Astrocyte (in vitro differentiated cells and primary cell): ENCODE data around the gene DNER. TPM values are rescaled to one million over a fixed set of nuclear protein-coding genes. Genes with fewer than 3 reads are reported as not detected.

Source experiments
- DNase-seq: peaks from one replicate; pipeline ENCODE4 v3.0.0-alpha.2; 2010; ENCODE audit warnings: low read depth
- FAIRE-seq: peaks from 2 replicates; lab custom pipeline; 2011; peaks lifted over from hg19 to GRCh38; lab: Jason Lieb, UNC
- H2AFZ ChIP-seq: 2 replicates; pipeline ENCODE4 v1.6.0; 2012; ENCODE audit warnings: low read depth, low read length, inconsistent platforms
- H3K27ac ChIP-seq: 2 replicates; pipeline ENCODE4 v1.5.1; 2011; ENCODE audit warnings: low read depth, low read length, inconsistent platforms
- H3K27me3 ChIP-seq: 2 replicates; pipeline ENCODE4 v1.6.0; 2011; ENCODE audit warnings: low read length, inconsistent platforms; ENCODE audit not compliant: insufficient read depth
- H3K36me3 ChIP-seq: 2 replicates; pipeline ENCODE4 v1.5.1; 2011; ENCODE audit warnings: low read length, inconsistent platforms; ENCODE audit not compliant: insufficient read depth
- H3K4me1 ChIP-seq: 2 replicates; pipeline ENCODE4 v1.5.1; 2011; ENCODE audit warnings: low read length, inconsistent platforms; ENCODE audit not compliant: insufficient read depth
- H3K4me2 ChIP-seq: 2 replicates; pipeline ENCODE4 v1.6.0; 2012; ENCODE audit warnings: low read length, inconsistent platforms
- H3K4me3 ChIP-seq: 2 replicates; pipeline ENCODE4 v1.5.1; 2011; ENCODE audit warnings: low read depth, mild to moderate bottlenecking, low read length, inconsistent platforms; ENCODE audit not compliant: insufficient read depth
- H3K79me2 ChIP-seq: 2 replicates; pipeline ENCODE4 v1.6.0; 2012; ENCODE audit warnings: mild to moderate bottlenecking, low read length, inconsistent platforms; ENCODE audit not compliant: insufficient read depth
- H3K9ac ChIP-seq: 2 replicates; pipeline ENCODE4 v1.6.0; 2012; ENCODE audit warnings: mild to moderate bottlenecking, low read length, inconsistent platforms
- H3K9me3 ChIP-seq: 2 replicates; pipeline ENCODE4 v1.5.1; 2012; ENCODE audit warnings: low read depth, mild to moderate bottlenecking, low read length, inconsistent platforms; ENCODE audit not compliant: insufficient read depth
- H4K20me1 ChIP-seq: 2 replicates; pipeline ENCODE4 v1.6.0; 2012; ENCODE audit warnings: low read length, inconsistent platforms; ENCODE audit not compliant: insufficient read depth
- H3K27ac Mint-ChIP-seq: one replicate; pipeline ENCODE4 v1.8.0; 2021; ENCODE audit warnings: mild to moderate bottlenecking, mixed read lengths; ENCODE audit not compliant: unreplicated experiment
- H3K27me3 Mint-ChIP-seq: one replicate; pipeline ENCODE4 v1.8.0; 2021; ENCODE audit warnings: low read depth, mixed read lengths; ENCODE audit not compliant: unreplicated experiment
- H3K36me3 Mint-ChIP-seq: one replicate; pipeline ENCODE4 v1.8.0; 2021; ENCODE audit warnings: low read depth, mixed read lengths; ENCODE audit not compliant: unreplicated experiment
- H3K4me1 Mint-ChIP-seq: one replicate; pipeline ENCODE4 v1.8.0; 2021; ENCODE audit warnings: low read depth, mixed read lengths; ENCODE audit not compliant: unreplicated experiment
- H3K4me3 Mint-ChIP-seq: one replicate; pipeline ENCODE4 v1.8.0; 2021; ENCODE audit warnings: mild to moderate bottlenecking, moderate library complexity, mixed read lengths; ENCODE audit not compliant: unreplicated experiment
- H3K9me3 Mint-ChIP-seq: one replicate; pipeline ENCODE4 v1.8.0; 2021; ENCODE audit warnings: mild to moderate bottlenecking, mixed read lengths; ENCODE audit not compliant: unreplicated experiment
- EZH2 ChIP-seq: IDR thresholded peaks from 2 replicates; pipeline ENCODE4 v1.6.1; 2012; ENCODE audit warnings: mild to moderate bottlenecking, low read length, inconsistent platforms; ENCODE audit not compliant: insufficient read depth
- total RNA-seq: library from RNA; stranded (reverse); gene quantifications from 2 replicates; pipeline ENCODE4 v1.2.1, GENCODE V29; 2021
- TF ChIP-seq, protein P1 (sequence below): IDR thresholded peaks from 2 replicates; pipeline ENCODE4 v1.5.1; 2011; ENCODE audit warnings: low read depth, mild to moderate bottlenecking, inconsistent platforms, low read length, moderate library complexity; ENCODE audit not compliant: insufficient read depth

Gene DNER
- total RNA-seq, 1 donor from 2014 or later, result 1.0 TPM

DNA sequence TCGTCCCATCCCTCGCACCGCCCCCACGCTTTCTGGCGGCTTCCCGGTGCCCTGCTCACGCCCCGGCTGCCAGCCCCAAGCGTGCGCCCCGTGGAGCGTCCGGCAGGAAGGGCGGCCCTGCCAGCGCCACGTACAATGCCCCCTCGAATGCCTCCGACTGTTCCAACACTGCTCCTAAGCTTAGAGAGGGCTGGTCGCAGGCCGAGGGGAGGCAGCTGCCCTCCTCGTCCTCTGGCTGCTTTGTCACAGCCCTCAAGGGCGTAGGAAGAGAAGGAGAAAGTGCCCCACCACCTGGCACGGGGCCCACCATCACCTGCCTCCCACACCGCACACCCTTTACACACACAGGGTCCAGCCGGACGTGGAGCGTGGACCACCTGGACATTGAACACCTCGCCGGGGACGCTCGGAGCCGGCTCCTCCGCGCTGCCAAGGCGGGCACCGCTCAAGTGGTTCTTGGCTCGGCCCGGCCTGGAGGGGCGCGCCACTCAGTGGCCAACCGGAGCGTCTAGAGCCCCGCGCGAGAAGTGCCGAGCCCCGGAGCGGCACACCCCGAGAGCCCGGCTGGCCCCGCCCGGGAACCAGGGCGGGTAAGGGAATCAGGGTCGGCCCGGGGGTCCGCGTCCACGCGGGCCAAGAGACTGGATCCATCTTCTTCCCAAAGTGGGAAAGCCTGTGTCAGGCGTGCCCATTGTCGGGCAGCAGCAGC lies 830 bp downstream of the DNER start:
- H3K36me3 Mint-ChIP-seq, result peaks cover 3% of the 10 kb centered on the region
- no peaks in the 10 kb centered on the region for H3K9me3 ChIP-seq
- H3K79me2 ChIP-seq, result no peaks in the 10 kb centered on the region
- H3K4me3 Mint-ChIP-seq, result peak overlapping the region; percentile 60
- peaks cover 44% of the 10 kb centered on the region for H3K27me3 ChIP-seq
- no peaks in the 10 kb centered on the region for H3K36me3 ChIP-seq
- H3K4me1 ChIP-seq, result peaks cover 13% of the 10 kb centered on the region
- no peaks in the 10 kb centered on the region for H3K9me3 Mint-ChIP-seq
- peak overlapping the region; percentile 90 for H3K4me2 ChIP-seq
- no peak overlapping the region for H3K27ac Mint-ChIP-seq
- TF ChIP-seq, protein P1, sequence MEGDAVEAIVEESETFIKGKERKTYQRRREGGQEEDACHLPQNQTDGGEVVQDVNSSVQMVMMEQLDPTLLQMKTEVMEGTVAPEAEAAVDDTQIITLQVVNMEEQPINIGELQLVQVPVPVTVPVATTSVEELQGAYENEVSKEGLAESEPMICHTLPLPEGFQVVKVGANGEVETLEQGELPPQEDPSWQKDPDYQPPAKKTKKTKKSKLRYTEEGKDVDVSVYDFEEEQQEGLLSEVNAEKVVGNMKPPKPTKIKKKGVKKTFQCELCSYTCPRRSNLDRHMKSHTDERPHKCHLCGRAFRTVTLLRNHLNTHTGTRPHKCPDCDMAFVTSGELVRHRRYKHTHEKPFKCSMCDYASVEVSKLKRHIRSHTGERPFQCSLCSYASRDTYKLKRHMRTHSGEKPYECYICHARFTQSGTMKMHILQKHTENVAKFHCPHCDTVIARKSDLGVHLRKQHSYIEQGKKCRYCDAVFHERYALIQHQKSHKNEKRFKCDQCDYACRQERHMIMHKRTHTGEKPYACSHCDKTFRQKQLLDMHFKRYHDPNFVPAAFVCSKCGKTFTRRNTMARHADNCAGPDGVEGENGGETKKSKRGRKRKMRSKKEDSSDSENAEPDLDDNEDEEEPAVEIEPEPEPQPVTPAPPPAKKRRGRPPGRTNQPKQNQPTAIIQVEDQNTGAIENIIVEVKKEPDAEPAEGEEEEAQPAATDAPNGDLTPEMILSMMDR, result no peak
- TF ChIP-seq EZH2, result peak; percentile 86
- H2AFZ ChIP-seq, result peak overlapping the region; percentile 70
- H3K4me3 ChIP-seq, result peak overlapping the region; percentile 57
- H3K27ac ChIP-seq, result no peak overlapping the region
- H3K4me1 Mint-ChIP-seq, result no peaks in the 10 kb centered on the region
- FAIRE-seq, result no peak
- no peaks in the 10 kb centered on the region for H4K20me1 ChIP-seq
- peak overlapping the region; percentile 38 for H3K9ac ChIP-seq
- H3K27me3 Mint-ChIP-seq, result peaks cover 68% of the 10 kb centered on the region
- no peak for DNase-seq

DNA sequence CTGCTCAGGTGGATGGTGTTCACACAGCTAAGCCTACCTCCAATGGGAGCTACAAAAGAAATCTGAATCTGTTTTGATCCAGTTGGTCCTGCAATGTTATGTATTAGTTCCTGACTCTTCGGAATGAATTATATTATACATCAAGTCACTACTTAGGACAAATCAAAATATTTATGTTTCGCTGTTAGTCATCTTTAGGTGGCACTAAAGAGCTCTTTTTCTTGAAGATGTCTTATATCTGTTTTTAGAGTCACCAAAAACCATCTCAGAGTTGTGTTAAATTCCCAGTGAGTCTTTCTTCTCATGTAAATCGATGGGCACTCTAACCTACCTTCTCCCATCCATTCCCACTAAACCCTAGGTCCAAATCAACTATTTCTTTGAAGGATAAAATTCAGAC lies 2.2 kb downstream of the DNER start:
- Mint-ChIP-seq H3K4me3 (no peak overlapping the region), H3K27ac (no peak overlapping the region), H3K27me3 (peaks cover 61% of the 10 kb centered on the region), H3K36me3 (no peaks in the 10 kb centered on the region), H3K4me1 (no peaks in the 10 kb centered on the region), H3K9me3 (no peaks in the 10 kb centered on the region)
- no peak overlapping the region for H3K27ac ChIP-seq
- no peaks in the 10 kb centered on the region for H3K9me3 ChIP-seq
- peaks cover 39% of the 10 kb centered on the region for H3K27me3 ChIP-seq
- H3K36me3 ChIP-seq, result no peaks in the 10 kb centered on the region
- H3K9ac ChIP-seq, result no peak overlapping the region
- no peak for TF ChIP-seq EZH2
- TF ChIP-seq, protein P1, result peak; percentile 3
- H3K4me2 ChIP-seq, result no peak overlapping the region
- H4K20me1 ChIP-seq, result no peaks in the 10 kb centered on the region
- H3K4me3 ChIP-seq, result no peak overlapping the region
- no peak overlapping the region for H2AFZ ChIP-seq
- H3K4me1 ChIP-seq, result peaks cover 13% of the 10 kb centered on the region
- no peak for DNase-seq
- no peak for FAIRE-seq
- no peaks in the 10 kb centered on the region for H3K79me2 ChIP-seq

DNA sequence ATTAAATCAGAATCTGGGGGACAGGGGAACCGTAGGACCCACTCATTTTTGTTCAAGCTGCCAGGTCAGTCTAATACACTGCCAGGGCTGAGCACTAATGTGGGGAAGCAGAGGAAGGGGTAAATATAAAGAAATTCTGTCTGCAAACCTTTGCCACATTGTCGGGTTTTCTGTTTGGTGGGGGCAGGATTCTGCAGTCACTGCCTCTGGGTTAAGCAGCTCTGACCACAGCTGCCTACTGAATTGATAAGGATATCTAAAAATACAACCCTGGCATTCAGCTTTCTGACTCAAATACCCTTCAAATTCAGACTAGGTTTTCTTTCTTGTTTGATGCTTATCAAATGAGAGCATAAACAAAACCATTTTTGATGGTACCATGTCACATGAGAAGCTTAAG lies 6.0 kb downstream of the DNER start:
- no peak for TF ChIP-seq EZH2
- no peak overlapping the region for H3K27ac ChIP-seq
- Mint-ChIP-seq H3K4me3 (no peak overlapping the region), H3K27ac (no peak overlapping the region), H3K27me3 (peaks cover 38% of the 10 kb centered on the region), H3K4me1 (no peaks in the 10 kb centered on the region), H3K9me3 (no peaks in the 10 kb centered on the region), H3K36me3 (no peaks in the 10 kb centered on the region)
- H3K27me3 ChIP-seq, result peaks cover 25% of the 10 kb centered on the region
- H4K20me1 ChIP-seq, result no peaks in the 10 kb centered on the region
- no peaks in the 10 kb centered on the region for H3K9me3 ChIP-seq
- H3K4me2 ChIP-seq, result no peak overlapping the region
- no peak overlapping the region for H3K4me3 ChIP-seq
- FAIRE-seq, result no peak
- no peak for DNase-seq
- no peaks in the 10 kb centered on the region for H3K79me2 ChIP-seq
- no peak overlapping the region for H2AFZ ChIP-seq
- H3K9ac ChIP-seq, result no peak overlapping the region
- no peaks in the 10 kb centered on the region for H3K36me3 ChIP-seq
- peaks cover 1% of the 10 kb centered on the region for H3K4me1 ChIP-seq
